NCI-H2029 (cell line): ENCODE data around the gene S100A6.

Experiments used
- DNase-seq: peaks from one replicate; lab custom pipeline; 2025; lab: John Stamatoyannopoulos, UW

Gene S100A6

GRCh38 chr1:153545067-153546055, 9.6 kb upstream of the S100A6 start, which contains the start of gene S100A4:
S100A4 (minus strand) TSS chr1:153545806; CDS start chr1:153544794, 1,012 bp downstream.
- peak; percentile 84 for DNase-seq

- DNase-seq: no peak
Observed at GRCh38 chr1:153544453-153545066, 8.8 kb upstream of the S100A6 start.

- no peak for DNase-seq
Observed at GRCh38 chr1:153543736-153544135, 7.9 kb upstream of the S100A6 start.

GRCh38 chr1:153542956-153543711, 7.3 kb upstream of the S100A6 start:
- DNase-seq: no peak

GRCh38 chr1:153541641-153542590, 6.1 kb upstream of the S100A6 start:
- DNase-seq: no peak

GRCh38 chr1:153540394-153541361, 4.9 kb upstream of the S100A6 start, which contains the start of gene S100A5:
S100A5 (minus strand) TSS chr1:153540934; CDS start chr1:153540191, 743 bp downstream.
- DNase-seq: no peak

- DNase-seq: peak; percentile 56
Observed at GRCh38 chr1:153539395-153540093, 3.8 kb upstream of the S100A6 start.

GRCh38 chr1:153538315-153538821, 2.6 kb upstream of the S100A6 start:
- peak; percentile 72 for DNase-seq

- DNase-seq: no peak
Observed at GRCh38 chr1:153537376-153537730, 1.6 kb upstream of the S100A6 start.

- DNase-seq: no peak
Observed at GRCh38 chr1:153536671-153537375, 1.0 kb upstream of the S100A6 start.

- peak; percentile 32 for DNase-seq
Observed at GRCh38 chr1:153536012-153536670, 350 bp upstream of the S100A6 start.

- no peak for DNase-seq
Observed at GRCh38 chr1:153534925-153535241, 908 bp downstream of the S100A6 start.

- no peak for DNase-seq
Observed at GRCh38 chr1:153534226-153534924, 1.4 kb downstream of the S100A6 start.

GRCh38 chr1:153533689-153534201, 2.0 kb downstream of the S100A6 start:
- DNase-seq: no peak

- peak; percentile 39 for DNase-seq
Observed at GRCh38 chr1:153532769-153533599, 2.8 kb downstream of the S100A6 start.

GRCh38 chr1:153532181-153532580, 3.6 kb downstream of the S100A6 start:
- no peak for DNase-seq
